AG09309 (cell line): ENCODE measurements around the gene STX16.
"Not testable (repeated sequence)": the region's sequence is repeated elsewhere in the genome, so short reads cannot be mapped to it uniquely, and the experiment has no call there.

ENCODE experiments used
- DNase-seq: peaks from one replicate; pipeline ENCODE4 v3.0.0-alpha.2; 2010; ENCODE audit warnings: low read depth
- H3K4me3 ChIP-seq: 2 replicates; pipeline ENCODE4 v1.5.1; 2011; ENCODE audit warnings: mild to moderate bottlenecking, low read depth, low read length, moderate library complexity; ENCODE audit not compliant: control insufficient read depth
- CTCF ChIP-seq: IDR thresholded peaks from 2 replicates; pipeline ENCODE4 v1.5.1; 2011; ENCODE audit warnings: mild to moderate bottlenecking, low read depth, low read length, inconsistent platforms; ENCODE audit not compliant: insufficient read depth, control insufficient read depth; ENCODE audit errors: missing control alignments

STX16 gene

GRCh38 chr20:58721951-58722778 is 71.1 kb downstream of the STX16 start:
- DNase-seq: no peak
- TF ChIP-seq CTCF: no peak
- no peak overlapping the region for H3K4me3 ChIP-seq

GRCh38 chr20:58722877-58723627 is 72.0 kb downstream of the STX16 start:
- DNase-seq: no peak
- no peak for TF ChIP-seq CTCF
- no peak overlapping the region for H3K4me3 ChIP-seq

- no peak for TF ChIP-seq CTCF
- no peak for DNase-seq
- no peak overlapping the region for H3K4me3 ChIP-seq
Measured at GRCh38 chr20:58723628-58723984, 72.5 kb downstream of the STX16 start.

GRCh38 chr20:58726156-58726555 is 75.1 kb downstream of the STX16 start:
- H3K4me3 ChIP-seq, DNase-seq: not testable (repeated sequence)
